GM03348 (cell line): ENCODE measurements around the gene FBXO44.

ENCODE experiments used
- DNase-seq: peaks from one replicate; pipeline ENCODE4 v3.0.0; 2012; ENCODE audit warnings: low spot score

The FBXO44 gene

GRCh38 chr1:11690397-11691301, 36.0 kb downstream of the FBXO44 start:
- DNase-seq, result no peak

- DNase-seq, result no peak
These were observed 36.7 kb downstream of the FBXO44 start, which contains the start of gene DRAXIN for GRCh38 chr1:11691302-11691914. TSS of gene DRAXIN (plus strand) at chr1:11691710. CDS start at chr1:11706259, 14,549 bp downstream.

- no peak for DNase-seq
These were observed 37.4 kb downstream of the FBXO44 start for GRCh38 chr1:11691928-11692711.

- DNase-seq, result peak; percentile 92
These were observed 38.4 kb downstream of the FBXO44 start for GRCh38 chr1:11693024-11693590.

- no peak for DNase-seq
These were observed 39.2 kb downstream of the FBXO44 start for GRCh38 chr1:11693917-11694316.

- DNase-seq, result no peak
These were observed 41.2 kb downstream of the FBXO44 start for GRCh38 chr1:11695861-11696260.

- no peak for DNase-seq
These were observed 42.7 kb downstream of the FBXO44 start for GRCh38 chr1:11697188-11697892.

- no peak for DNase-seq
These were observed 43.2 kb downstream of the FBXO44 start for GRCh38 chr1:11697893-11698210.

GRCh38 chr1:11700601-11701467, 46.2 kb downstream of the FBXO44 start:
- DNase-seq, result no peak

GRCh38 chr1:11701551-11701961, 46.9 kb downstream of the FBXO44 start:
- DNase-seq, result peak; percentile 51

- DNase-seq, result no peak
These were observed 47.5 kb downstream of the FBXO44 start for GRCh38 chr1:11701981-11702803.

GRCh38 chr1:11703357-11704193, 48.9 kb downstream of the FBXO44 start:
- no peak for DNase-seq

GRCh38 chr1:11704194-11704529, 49.5 kb downstream of the FBXO44 start:
- no peak for DNase-seq

- no peak for DNase-seq
These were observed 50.2 kb downstream of the FBXO44 start for GRCh38 chr1:11704691-11705475.

- no peak for DNase-seq
These were observed 50.9 kb downstream of the FBXO44 start for GRCh38 chr1:11705596-11705995.

GRCh38 chr1:11706292-11706691, 51.6 kb downstream of the FBXO44 start:
- DNase-seq, result no peak

- no peak for DNase-seq
These were observed 53.1 kb downstream of the FBXO44 start for GRCh38 chr1:11707621-11708276.
